ENCODE results near the gene FAM180A.

DNA sequence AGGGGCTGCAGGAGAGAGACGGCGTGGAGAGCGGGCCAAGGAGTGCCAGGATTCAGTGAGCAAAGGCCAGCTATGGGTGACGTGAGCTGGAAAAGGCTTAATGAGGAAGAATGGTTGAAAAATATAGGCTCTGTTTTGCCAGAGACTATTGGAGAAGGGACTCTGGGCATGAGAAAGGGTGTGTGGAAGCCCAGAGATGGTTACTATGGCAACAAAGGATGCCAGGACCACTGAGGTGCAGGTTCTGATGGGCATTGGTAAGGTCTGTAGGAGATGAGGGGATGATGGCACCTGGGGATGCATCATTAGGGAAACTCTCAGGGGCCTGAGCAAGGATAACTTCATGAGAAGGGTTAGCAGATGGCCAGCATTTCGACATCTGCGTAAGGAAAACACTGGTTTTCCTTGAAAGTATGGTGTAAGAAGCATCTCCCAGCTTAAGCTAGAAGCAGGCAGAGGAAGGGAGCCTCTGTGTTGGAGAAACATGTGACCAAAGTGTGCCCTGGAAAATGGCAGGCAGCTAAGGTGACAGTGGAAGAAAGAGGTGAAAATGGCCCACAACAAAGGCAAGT lies 21.6 kb upstream of the FAM180A start:
- TF ChIP-seq CTCF (conservative IDR thresholded peaks at IDR 0.05; ENCODE audit: low read length) (no peak), EZH2phosphoT487 (IDR thresholded peaks at IDR 0.05; ENCODE audit: borderline replicate concordance, low read depth, low read length) (no peak)
